IMR-90 (cell line): ENCODE results near the gene GDPD5.

Experiments
- CEBPB ChIP-seq: IDR thresholded peaks from 2 replicates; pipeline ENCODE4 v1.6.1; 2012; ENCODE audit warnings: low read depth, low read length, improper control_type of control experiment
- FOS ChIP-seq: fragments of 150-350 bp; IDR thresholded peaks from 2 replicates; pipeline ENCODE4 v1.6.1; 2016; ENCODE audit warnings: low read depth, low read length
- MAZ ChIP-seq: IDR thresholded peaks from 2 replicates; pipeline ENCODE4 v1.6.1; 2012; ENCODE audit warnings: low read depth, mild to moderate bottlenecking, low read length, improper control_type of control experiment, moderate library complexity, borderline replicate concordance
- MXI1 ChIP-seq: IDR thresholded peaks from 2 replicates; pipeline ENCODE4 v1.6.1; 2012; ENCODE audit warnings: low read depth, mild to moderate bottlenecking, low read length, moderate library complexity, borderline replicate concordance
- POLR2A ChIP-seq: IDR thresholded peaks from 2 replicates; pipeline ENCODE4 v1.6.1; 2012; ENCODE audit warnings: mild to moderate bottlenecking, low read depth, low read length
- RAD21 ChIP-seq: IDR thresholded peaks from 2 replicates; pipeline ENCODE4 v1.6.1; 2012; ENCODE audit warnings: low read length, improper control_type of control experiment
- RCOR1 ChIP-seq: IDR thresholded peaks from 2 replicates; pipeline ENCODE4 v1.6.1; 2012; ENCODE audit warnings: mild to moderate bottlenecking, low read length, improper control_type of control experiment; ENCODE audit not compliant: insufficient replicate concordance
- RFX5 ChIP-seq: IDR thresholded peaks from 2 replicates; pipeline ENCODE4 v1.8.0; 2012; ENCODE audit warnings: low read depth, mild to moderate bottlenecking, low read length, moderate library complexity
- TF ChIP-seq, protein P1 (sequence below): conservative IDR thresholded peaks from 2 replicates; pipeline ENCODE4 v1.5.1; 2012; ENCODE audit warnings: mild to moderate bottlenecking, low read depth, low read length, improper control_type of control experiment

GRCh38 chr11:75560644-75561043, 34.9 kb upstream of the GDPD5 start:
- TF ChIP-seq, protein P1, sequence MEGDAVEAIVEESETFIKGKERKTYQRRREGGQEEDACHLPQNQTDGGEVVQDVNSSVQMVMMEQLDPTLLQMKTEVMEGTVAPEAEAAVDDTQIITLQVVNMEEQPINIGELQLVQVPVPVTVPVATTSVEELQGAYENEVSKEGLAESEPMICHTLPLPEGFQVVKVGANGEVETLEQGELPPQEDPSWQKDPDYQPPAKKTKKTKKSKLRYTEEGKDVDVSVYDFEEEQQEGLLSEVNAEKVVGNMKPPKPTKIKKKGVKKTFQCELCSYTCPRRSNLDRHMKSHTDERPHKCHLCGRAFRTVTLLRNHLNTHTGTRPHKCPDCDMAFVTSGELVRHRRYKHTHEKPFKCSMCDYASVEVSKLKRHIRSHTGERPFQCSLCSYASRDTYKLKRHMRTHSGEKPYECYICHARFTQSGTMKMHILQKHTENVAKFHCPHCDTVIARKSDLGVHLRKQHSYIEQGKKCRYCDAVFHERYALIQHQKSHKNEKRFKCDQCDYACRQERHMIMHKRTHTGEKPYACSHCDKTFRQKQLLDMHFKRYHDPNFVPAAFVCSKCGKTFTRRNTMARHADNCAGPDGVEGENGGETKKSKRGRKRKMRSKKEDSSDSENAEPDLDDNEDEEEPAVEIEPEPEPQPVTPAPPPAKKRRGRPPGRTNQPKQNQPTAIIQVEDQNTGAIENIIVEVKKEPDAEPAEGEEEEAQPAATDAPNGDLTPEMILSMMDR: no peak
- TF ChIP-seq RCOR1: no peak
- no peak for TF ChIP-seq CEBPB
- no peak for TF ChIP-seq POLR2A
- no peak for TF ChIP-seq MXI1
- no peak for TF ChIP-seq FOS
- TF ChIP-seq RAD21: no peak
- no peak for TF ChIP-seq MAZ
- no peak for TF ChIP-seq RFX5
